K562 (cell line): Measurements from ENCODE around the gene MAML3. TPM values are rescaled to one million over a fixed set of nuclear protein-coding genes. Genes with fewer than 3 reads are reported as not detected.

Source experiments
- ATAC-seq: fragments of 200-7000 bp; cut with Tn5 transposase; 3 replicates; pipeline ENCODE4 v1.9.1; 2020; ENCODE audit warnings: moderate library complexity
- BruUV-seq: library from RNA; stranded (reverse); fragments of 400-500 nt; replicated peaks from 2 replicates; lab custom pipeline; 2021; lab: Mats Ljungman, UMichigan
- CTCF ChIA-PET: fragments of 300-600 bp; formaldehyde crosslinking; extraction: SDS; loops from one replicate; lab custom pipeline; 2021; ENCODE audit warnings: low intra/inter-chr PET ratio; lab: Yijun Ruan, JAX
- POLR2A ChIA-PET: fragments of 300-600, 350-650 bp; sonication (Branson Sonifier 250); formaldehyde crosslinking; extraction: SDS; loops from one replicate; lab custom pipeline; 2021; ENCODE audit warnings: antibody characterized with exemption, inconsistent platforms; lab: Yijun Ruan, JAX
- DNase-seq, 4 experiments: peaks; one replicate each; pipeline versions ENCODE4 v3.0.0 to v3.0.0-alpha.2; 2011 to 2018; ENCODE audit warnings: low spot score in 3 of 4, mixed read lengths in 3 of 4; ENCODE audit errors: extremely low read depth in 1 of 4
- FAIRE-seq: peaks from 2 replicates; lab custom pipeline; 2011; peaks lifted over from hg19 to GRCh38; lab: Jason Lieb, UNC
- H2AFZ ChIP-seq: 2 replicates; pipeline ENCODE4 v1.6.0; 2011; ENCODE audit warnings: low read depth, low read length, control low read depth, inconsistent platforms
- H3K27ac ChIP-seq: fragments of 200-600 bp; 3 replicates; pipeline ENCODE4 v1.8.0; 2011; ENCODE audit warnings: low read depth, mild to moderate bottlenecking, control low read depth, inconsistent platforms, low read length, moderate library complexity, mixed read lengths; ENCODE audit errors: extremely low read depth
- H3K27me3 ChIP-seq, 2 experiments: fragments of 300-600 bp in 1 of 2; 2 replicates in 1 of 2; 3 replicates in 1 of 2; pipeline versions ENCODE4 v1.6.0 to v1.8.0; 2011; ENCODE audit warnings: inconsistent platforms in 2 of 2, low read length in 2 of 2, mild to moderate bottlenecking in 1 of 2, mixed read lengths in 1 of 2, moderate library complexity in 1 of 2; ENCODE audit not compliant: control insufficient read depth in 2 of 2, insufficient read depth in 2 of 2
- H3K36me3 ChIP-seq: fragments of 300-600 bp; 3 replicates; pipeline ENCODE4 v1.8.0; 2011; ENCODE audit warnings: mild to moderate bottlenecking, low read length, inconsistent platforms; ENCODE audit not compliant: control insufficient read depth, insufficient read depth
- H3K4me1 ChIP-seq, 2 experiments: fragments of 200-600 bp in 1 of 2; replicated peaks in 1 of 2; 2 replicates in 1 of 2; 3 replicates in 1 of 2; pipeline versions ENCODE4 v1.5.1 to v1.8.0; 2011; ENCODE audit warnings: inconsistent platforms in 2 of 2, low read length in 2 of 2, mild to moderate bottlenecking in 1 of 2, mixed read lengths in 1 of 2, moderate library complexity in 1 of 2; ENCODE audit not compliant: control insufficient read depth in 2 of 2, insufficient read depth in 2 of 2
- H3K4me2 ChIP-seq: 2 replicates; pipeline ENCODE4 v1.6.1; 2011; ENCODE audit warnings: low read length, control low read depth, inconsistent platforms, mixed read lengths; ENCODE audit not compliant: insufficient read depth
- H3K4me3 ChIP-seq: fragments of 200-600 bp; sonication (generic), shearing (Covaris generic); 2 replicates; pipeline ENCODE4 v1.5.1; 2016; ENCODE audit warnings: control low read depth, inconsistent platforms
- H3K79me2 ChIP-seq: fragments of 200-600 bp; 3 replicates; pipeline ENCODE4 v1.8.0; 2011; ENCODE audit warnings: low read length, inconsistent platforms; ENCODE audit not compliant: control insufficient read depth, insufficient read depth
- H3K9ac ChIP-seq, 2 experiments: 2 replicates each; pipeline versions ENCODE4 v1.6.0 to v1.6.1; 2011; ENCODE audit warnings: low read depth in 2 of 2, low read length in 2 of 2, control low read depth in 1 of 2, inconsistent platforms in 1 of 2, mild to moderate bottlenecking in 1 of 2, mixed read lengths in 1 of 2; ENCODE audit not compliant: insufficient read depth in 1 of 2
- H3K9me1 ChIP-seq: one replicate; pipeline ENCODE4 v1.6.0; 2011; ENCODE audit warnings: inconsistent platforms, mild to moderate bottlenecking, low read length, moderate library complexity; ENCODE audit not compliant: control insufficient read depth, insufficient read depth
- H3K9me3 ChIP-seq: replicated peaks from 2 replicates; pipeline ENCODE4 v1.5.1; 2011; ENCODE audit warnings: low read depth, low read length, inconsistent platforms; ENCODE audit not compliant: control insufficient read depth, insufficient read depth
- H4K20me1 ChIP-seq: replicated peaks from 2 replicates; pipeline ENCODE4 v1.6.1; 2011; ENCODE audit warnings: low read length, inconsistent platforms, mixed read lengths; ENCODE audit not compliant: control insufficient read depth, insufficient read depth
- ATF7 ChIP-seq: fragments of 450-650 bp; IDR thresholded peaks from 2 replicates; pipeline ENCODE4 v1.7.1; 2014; ENCODE audit warnings: mild to moderate bottlenecking, moderate library complexity
- LARP7 ChIP-seq: fragments of 450-650 bp; IDR thresholded peaks from 2 replicates; pipeline ENCODE4 v1.6.1; 2016
- MTA3 ChIP-seq: fragments of 450-650 bp; formaldehyde crosslinking; IDR thresholded peaks from 2 replicates; pipeline ENCODE4 v1.6.1; 2017; ENCODE audit warnings: mild to moderate bottlenecking, borderline replicate concordance
- NFE2 ChIP-seq: IDR thresholded peaks from 2 replicates; pipeline ENCODE4 v1.6.1; 2014; ENCODE audit warnings: antibody characterized with exemption, low read depth
- RCOR1 ChIP-seq, 2 experiments: IDR thresholded peaks; 2 replicates each; pipeline ENCODE4 v1.6.1; 2012; ENCODE audit warnings: low read depth in 2 of 2, low read length in 2 of 2, borderline replicate concordance in 1 of 2, improper control_type of control experiment in 1 of 2
- SRF ChIP-seq, 2 experiments: fragments of 250-450, 450-650 bp in 1 of 2; sonication (Bioruptor Pico) in 1 of 2; sonication (generic) in 1 of 2; formaldehyde crosslinking; IDR thresholded peaks; 2 replicates each; pipeline versions ENCODE4 v1.5.0 to v1.5.1; 2020 to 2022; ENCODE audit warnings: mild to moderate bottlenecking in 1 of 2, missing genetic modification reagents in 1 of 2
- ZBED1 ChIP-seq: IDR thresholded peaks from 2 replicates; pipeline ENCODE4 v1.6.1; 2014
- ZFX ChIP-seq: sonication (generic); formaldehyde crosslinking; IDR thresholded peaks from 2 replicates; pipeline ENCODE4 v1.8.0; 2022; ENCODE audit warnings: mild to moderate bottlenecking, missing genetic modification reagents, moderate library complexity
- ZNF785 ChIP-seq: fragments of 250-450 bp; sonication (Bioruptor Pico); IDR thresholded peaks from 2 replicates; pipeline ENCODE4 v1.4.0; 2020; ENCODE audit warnings: mild to moderate bottlenecking
- WGBS: fragments of 100-300 bp; shearing (Covaris generic); methylation state at CpG from one replicate; pipeline ENCODE4 v1.1.6; 2016; ENCODE audit warnings: low coverage, mixed read lengths; ENCODE audit not compliant: insufficient coverage; ENCODE audit errors: missing lambda C conversion rate; 5-methylcytosine and 5-hydroxymethylcytosine counted together
- in situ Hi-C: fragments of 300-500 bp; cut with MboI; formaldehyde crosslinking; loops from 4 replicates; pipeline ENCODE4 v1.15.0; 2018; ENCODE audit warnings: inconsistent platforms, mixed read lengths
- intact Hi-C: fragments of 100-400 bp; cut with micrococcal nuclease; formaldehyde crosslinking; loops from 2 replicates; pipeline ENCODE4 v1.14.2; 2022
- polyA plus RNA-seq, 8 experiments: library from polyadenylated mRNA; depleted of rRNA in 4 of 8; stranded (reverse) in 5 of 8; unstranded in 3 of 8; fragments of >200 nt; fragmentation: Nextera tagmentation in 2 of 8; fragmentation: Illumina TruSeq in 1 of 8; extraction: Ambion mirVana in 2 of 8; extraction: Trizol in 1 of 8; gene quantifications; 2 replicates each; pipeline versions ENCODE4 v1.2.1 to v1.2.3, GENCODE V29; 2011 to 2014; ENCODE audit warnings: inconsistent platforms in 1 of 8, missing spikeins in 1 of 8
- total RNA-seq, 7 experiments: library from RNA; depleted of rRNA in 6 of 7; stranded (reverse); fragments of >200 nt in 6 of 7; fragmentation: Illumina TruSeq in 2 of 7; extraction: Trizol in 2 of 7; gene quantifications; 2 replicates each; pipeline versions ENCODE4 v1.2.1 to v1.2.3, GENCODE V29; 2011 to 2021; ENCODE audit warnings: low replicate concordance in 1 of 7
- TF ChIP-seq, protein P1 (sequence below): fragments of 450-650 bp; conservative IDR thresholded peaks from 2 replicates; pipeline ENCODE4 v1.6.1; 2016; ENCODE audit warnings: missing genetic modification characterization, low read depth, mild to moderate bottlenecking, control low read depth, missing compliant biosample characterization
- TF ChIP-seq, protein P2 (sequence below): fragments of 450-650 bp; IDR thresholded peaks from 2 replicates; pipeline ENCODE4 v1.6.1; 2017; ENCODE audit warnings: mild to moderate bottlenecking, moderate library complexity

The MAML3 gene
- total and polyA plus RNA-seq, 9 of the 15 experiments (the other 6 are each of a cell fraction or from before 2014, with no cell fraction given) = 0.01 to 0.55 (median 0.25) TPM

DNA sequence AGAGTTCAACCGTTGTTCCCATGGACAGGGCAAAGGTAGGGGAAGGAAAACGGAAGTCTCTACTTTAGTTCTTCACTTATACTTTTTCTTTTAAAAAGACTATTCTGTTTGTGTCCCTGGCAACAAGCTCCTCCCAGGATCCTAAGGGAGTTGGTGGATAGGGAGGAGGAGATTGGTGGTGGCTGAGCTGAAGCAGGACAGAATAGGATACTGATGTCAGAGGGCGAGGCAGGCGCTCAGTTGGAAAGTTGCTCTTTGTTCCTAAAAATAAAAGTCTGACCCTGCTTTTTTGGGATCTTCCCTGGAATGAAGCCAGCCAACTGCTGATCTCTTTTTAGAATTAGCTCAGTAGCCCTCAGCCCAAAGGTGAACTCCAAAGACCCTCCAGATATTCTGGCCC is 383.6 kb downstream of the MAML3 start (continued):
- no peak for TF ChIP-seq ZFX (CRISPR knock-in tag)
- TF ChIP-seq, protein P1, sequence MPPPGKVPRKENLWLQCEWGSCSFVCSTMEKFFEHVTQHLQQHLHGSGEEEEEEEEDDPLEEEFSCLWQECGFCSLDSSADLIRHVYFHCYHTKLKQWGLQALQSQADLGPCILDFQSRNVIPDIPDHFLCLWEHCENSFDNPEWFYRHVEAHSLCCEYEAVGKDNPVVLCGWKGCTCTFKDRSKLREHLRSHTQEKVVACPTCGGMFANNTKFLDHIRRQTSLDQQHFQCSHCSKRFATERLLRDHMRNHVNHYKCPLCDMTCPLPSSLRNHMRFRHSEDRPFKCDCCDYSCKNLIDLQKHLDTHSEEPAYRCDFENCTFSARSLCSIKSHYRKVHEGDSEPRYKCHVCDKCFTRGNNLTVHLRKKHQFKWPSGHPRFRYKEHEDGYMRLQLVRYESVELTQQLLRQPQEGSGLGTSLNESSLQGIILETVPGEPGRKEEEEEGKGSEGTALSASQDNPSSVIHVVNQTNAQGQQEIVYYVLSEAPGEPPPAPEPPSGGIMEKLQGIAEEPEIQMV (tag) = no peak
- no peak for TF ChIP-seq ZNF785 (CRISPR knock-in tag)

DNA sequence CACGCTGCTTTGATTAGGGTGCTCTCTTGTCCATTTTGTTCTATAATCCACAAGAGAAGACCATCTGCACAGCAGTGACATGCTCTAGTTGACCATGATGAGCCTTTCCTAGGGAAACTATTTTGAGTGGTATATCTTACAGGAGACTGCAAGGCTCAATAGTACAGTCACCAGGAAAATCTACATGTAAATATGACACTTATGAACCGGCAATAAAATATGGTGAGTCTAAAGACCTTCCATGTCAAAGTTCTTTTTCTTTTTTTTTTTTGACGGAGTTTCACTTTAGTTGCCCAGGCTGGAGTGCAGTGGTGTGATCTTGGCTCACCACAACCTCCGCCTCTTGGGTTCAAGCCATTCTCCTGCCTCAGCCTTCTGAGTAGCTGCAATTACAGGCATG is 384.6 kb downstream of the MAML3 start:
- H3K9ac ChIP-seq = no peak overlapping the region
- no peaks in the 10 kb centered on the region for H3K79me2 ChIP-seq
- TF ChIP-seq, protein P2, sequence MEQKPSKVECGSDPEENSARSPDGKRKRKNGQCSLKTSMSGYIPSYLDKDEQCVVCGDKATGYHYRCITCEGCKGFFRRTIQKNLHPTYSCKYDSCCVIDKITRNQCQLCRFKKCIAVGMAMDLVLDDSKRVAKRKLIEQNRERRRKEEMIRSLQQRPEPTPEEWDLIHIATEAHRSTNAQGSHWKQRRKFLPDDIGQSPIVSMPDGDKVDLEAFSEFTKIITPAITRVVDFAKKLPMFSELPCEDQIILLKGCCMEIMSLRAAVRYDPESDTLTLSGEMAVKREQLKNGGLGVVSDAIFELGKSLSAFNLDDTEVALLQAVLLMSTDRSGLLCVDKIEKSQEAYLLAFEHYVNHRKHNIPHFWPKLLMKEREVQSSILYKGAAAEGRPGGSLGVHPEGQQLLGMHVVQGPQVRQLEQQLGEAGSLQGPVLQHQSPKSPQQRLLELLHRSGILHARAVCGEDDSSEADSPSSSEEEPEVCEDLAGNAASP = no peak
- TF ChIP-seq NFE2 (no peak), RCOR1 (IDR thresholded peaks at IDR 0.05; ENCODE audit: borderline replicate concordance in 1 of 2, low read depth in 2 of 2, low read length in 2 of 2) (no peak), ATF7 (no peak), MTA3 (no peak), SRF (CRISPR knock-in tag; IDR thresholded peaks at IDR 0.05) (no peak), LARP7 (no peak), ZBED1 (no peak)
- CTCF ChIA-PET = interaction anchor here (0.7 kb wide), 1 partner anchor 112 kb away, joined by 3 read pairs; no protein-coding TSS in a partner anchor
- no peak overlapping the region for H3K27ac ChIP-seq
- H3K4me3 ChIP-seq = no peak overlapping the region
- FAIRE-seq (no peak), DNase-seq (no peak), ATAC-seq (no peak)
- no peaks in the 10 kb centered on the region for H3K9me3 ChIP-seq
- intact Hi-C loops (loop anchor here (1.0 kb wide), 2 partner anchors 114 to 167 kb away; no protein-coding TSS in a partner anchor), in situ Hi-C loops (no loop called here)
- no TSS peak for BruUV-seq
- no peaks in the 10 kb centered on the region for H4K20me1 ChIP-seq
- WGBS = 2% methylated on average over 4 of the region's 4 CpGs
- H3K27me3 ChIP-seq = peaks cover 14 to 23% of the 10 kb centered on the region in 2 experiments
- H3K36me3 ChIP-seq = no peaks in the 10 kb centered on the region
- H2AFZ ChIP-seq = no peak overlapping the region
- POLR2A ChIA-PET = no interaction called here
- no peaks in the 10 kb centered on the region for H3K9me1 ChIP-seq
- H3K4me1 ChIP-seq = no peaks in the 10 kb centered on the region
- H3K4me2 ChIP-seq = no peak overlapping the region
